ENCODE measurements around the gene PDGFRB. TPM values are rescaled to one million over a fixed set of nuclear protein-coding genes. Genes with fewer than 3 reads are reported as not detected.

PDGFRB gene
- total and polyA plus RNA-seq, 9 of the 15 experiments (the other 6 are each of a cell fraction or from before 2014, with no cell fraction given): 0.01 to 1.5 (median 0.09) TPM; not detected in 3

- intact Hi-C loops (cut with micrococcal nuclease): loop anchor here (10.0 kb wide), 2 partner anchors 47 to 287 kb away; no protein-coding TSS in a partner anchor
- no peak overlapping the region for H3K4me3 ChIP-seq
- H3K9me1 ChIP-seq (ENCODE audit: control insufficient read depth, insufficient read depth, low read length): no peaks in the 10 kb centered on the region
- FAIRE-seq (peak; percentile 74), DNase-seq (ENCODE audit: extremely low read depth in 1 of 4, low spot score in 3 of 4) (no peak), ATAC-seq (no peak)
- no peaks in the 10 kb centered on the region for H3K36me3 ChIP-seq (ENCODE audit: control insufficient read depth, insufficient read depth, low read length)
- TF ChIP-seq BCOR (IDR thresholded peaks at IDR 0.05) (peak; percentile 68), CHD1 (IDR thresholded peaks at IDR 0.05; ENCODE audit: low read length) (no peak), KDM1A (IDR thresholded peaks at IDR 0.05) (0 out of 4 replicates have a peak, but pooled peaks of 1 of the 2 experiments have one; percentile 17), RBM25 (IDR thresholded peaks at IDR 0.05; ENCODE audit: low read depth, low read length, severe bottlenecking) (peak; percentile 64), ZNF239 (CRISPR knock-in tag; IDR thresholded peaks at IDR 0.05) (no peak), TCF7L2 (IDR thresholded peaks at IDR 0.05; ENCODE audit: low read depth, low read length) (no peak), HDAC2 (IDR thresholded peaks at IDR 0.05) (no peak)
- no peaks in the 10 kb centered on the region for H3K27me3 ChIP-seq (ENCODE audit: control insufficient read depth in 2 of 2, insufficient read depth in 2 of 2, low read length in 2 of 2)
- no peak overlapping the region for H3K9ac ChIP-seq (ENCODE audit: insufficient read depth in 1 of 2, low read depth in 2 of 2, low read length in 2 of 2)
- H3K9me3 ChIP-seq (replicated peaks; ENCODE audit: control insufficient read depth, insufficient read depth, low read depth, low read length): no peaks in the 10 kb centered on the region
- ChIA-PET CTCF (ENCODE audit: low intra/inter-chr PET ratio) (no interaction called here), POLR2A (no interaction called here)
- no TSS peak for BruUV-seq (replicated peaks)
- H3K79me2 ChIP-seq (ENCODE audit: control insufficient read depth, insufficient read depth, low read length): no peaks in the 10 kb centered on the region
- WGBS (ENCODE audit: insufficient coverage, low coverage, missing lambda C conversion rate): 57% methylated on average over 13 of the region's 14 CpGs
- peaks cover 12 to 21% of the 10 kb centered on the region in 2 experiments; a peak in 4 of 5 replicates for H3K4me1 ChIP-seq (replicated peaks in 1 of 2; ENCODE audit: control insufficient read depth in 2 of 2, insufficient read depth in 2 of 2, low read length in 2 of 2)
- no peak overlapping the region; the same call in 2 of the 3 replicates for H3K27ac ChIP-seq (ENCODE audit: extremely low read depth, low read depth, low read length)
- peak overlapping the region; percentile 9; the same call in 1 of the 2 replicates for H3K4me2 ChIP-seq (ENCODE audit: insufficient read depth, low read length)
- peak overlapping the region; percentile 76; the same call in 1 of the 2 replicates for H2AFZ ChIP-seq (ENCODE audit: low read depth, low read length)
- in situ Hi-C loops (cut with MboI): no loop called here
- no peaks in the 10 kb centered on the region for H4K20me1 ChIP-seq (replicated peaks; ENCODE audit: control insufficient read depth, insufficient read depth, low read length)
These were observed 34.0 kb downstream of the PDGFRB start for GRCh38 chr5:150121448-150122157.
